Activated CD4-positive, alpha-beta T cell treated with anti-CD3 and anti-CD28 coated beads for 36 hours (primary cell): ENCODE measurements around the gene BACE2. TPM values are rescaled to one million over a fixed set of nuclear protein-coding genes. Genes with fewer than 3 reads are reported as not detected.
"Not testable (repeated sequence)": the region's sequence is repeated elsewhere in the genome, so short reads cannot be mapped to it uniquely, and the experiment has no call there.

Experiments used
- ATAC-seq: fragments of 200-7000 bp; cut with Tn5 transposase; one replicate; pipeline ENCODE4 v1.10.0; 2021; ENCODE audit warnings: mild to moderate bottlenecking, moderate library complexity
- CTCF ChIA-PET: fragments of 350-600 bp; sonication (Branson Sonifier 250); formaldehyde crosslinking; loops from one replicate; lab custom pipeline; 2021; ENCODE audit warnings: antibody characterized with exemption; lab: Charles Lee
- POLR2A ChIA-PET: fragments of 350-600 bp; sonication (Branson Sonifier 250); formaldehyde crosslinking; loops from one replicate; lab custom pipeline; 2021; ENCODE audit warnings: antibody characterized with exemption, inconsistent platforms; lab: Charles Lee
- DNase-seq: peaks from one replicate; pipeline ENCODE4 v3.0.0-alpha.2; 2020
- H3K27ac Mint-ChIP-seq: one replicate; pipeline ENCODE4 v1.8.0; 2021; ENCODE audit warnings: mixed read lengths
- H3K27me3 Mint-ChIP-seq: one replicate; pipeline ENCODE4 v1.8.0; 2021; ENCODE audit warnings: mixed read lengths
- H3K36me3 Mint-ChIP-seq: one replicate; pipeline ENCODE4 v1.8.0; 2021; ENCODE audit warnings: low read depth, mixed read lengths
- H3K4me1 Mint-ChIP-seq: one replicate; pipeline ENCODE4 v1.8.0; 2021; ENCODE audit warnings: mixed read lengths
- H3K4me3 Mint-ChIP-seq: one replicate; pipeline ENCODE4 v1.8.0; 2021; ENCODE audit warnings: mild to moderate bottlenecking, moderate library complexity, mixed read lengths
- H3K9me3 Mint-ChIP-seq: one replicate; pipeline ENCODE4 v1.8.0; 2021; ENCODE audit warnings: low read depth, mixed read lengths
- intact Hi-C, 2 experiments: fragments of 100-400 bp; cut with DNase I in 1 of 2; cut with micrococcal nuclease in 1 of 2; formaldehyde crosslinking; loops; one replicate each; pipeline versions ENCODE4 v1.14.2 to v1.15.1; 2022 to 2024; cut with DNase I, micrococcal nuclease
- total RNA-seq, 2 experiments: library from RNA; stranded (reverse); gene quantifications; one replicate each; pipeline ENCODE4 v1.2.3, GENCODE V29; 2021

Gene BACE2
- total RNA-seq, 2 experiments from 2014 or later, result 0.25 to 0.50 TPM

DNA sequence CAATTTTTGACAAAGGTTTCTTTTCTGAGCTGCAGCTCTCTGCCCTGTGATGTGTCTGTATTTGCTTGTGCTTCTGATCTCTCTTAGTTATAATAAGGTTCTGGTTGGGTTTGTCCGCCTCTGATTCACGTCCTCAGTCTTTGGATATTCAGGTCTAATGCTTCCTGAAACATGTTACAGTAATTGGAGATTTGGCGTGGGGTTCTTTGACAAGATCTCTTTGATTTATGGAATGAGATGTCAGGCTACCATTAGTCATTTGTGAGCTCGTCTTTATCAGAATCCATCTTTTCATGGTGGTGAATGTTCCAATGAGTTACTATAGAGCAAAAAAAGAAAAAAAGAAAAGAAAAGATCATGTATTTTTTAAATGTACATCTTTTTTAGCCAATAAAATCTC lies 62.5 kb downstream of the BACE2 start:
- H3K4me1 Mint-ChIP-seq, result peaks cover 6% of the 10 kb centered on the region

GRCh38 chr21:41231060-41231459 lies 63.1 kb downstream of the BACE2 start:
- POLR2A ChIA-PET, result no interaction called here
- CTCF ChIA-PET, result interaction anchor here (0.6 kb wide), 1 partner anchor 300 kb away, joined by 5 read pairs; no protein-coding TSS in a partner anchor
- peaks cover 12% of the 10 kb centered on the region for H3K27me3 Mint-ChIP-seq
- H3K4me1 Mint-ChIP-seq, result peaks cover 6% of the 10 kb centered on the region
- H3K4me3 Mint-ChIP-seq, result no peak overlapping the region
- no peaks in the 10 kb centered on the region for H3K9me3 Mint-ChIP-seq
- H3K36me3 Mint-ChIP-seq, result no peaks in the 10 kb centered on the region
- intact Hi-C loops, result no loop called here
- ATAC-seq (no peak), DNase-seq (no peak)
- H3K27ac Mint-ChIP-seq, result no peak overlapping the region

More for the DNA sequence above, 62.5 kb downstream of the BACE2 start:
- intact Hi-C loops, result no loop called here
- H3K27ac Mint-ChIP-seq, result no peak overlapping the region
- POLR2A ChIA-PET, result no interaction called here
- peaks cover 12% of the 10 kb centered on the region for H3K27me3 Mint-ChIP-seq
- ATAC-seq (no peak), DNase-seq (no peak)
- H3K9me3 Mint-ChIP-seq, result no peaks in the 10 kb centered on the region
- H3K4me3 Mint-ChIP-seq, result no peak overlapping the region
- CTCF ChIA-PET, result no interaction called here
- H3K36me3 Mint-ChIP-seq, result no peaks in the 10 kb centered on the region

DNA sequence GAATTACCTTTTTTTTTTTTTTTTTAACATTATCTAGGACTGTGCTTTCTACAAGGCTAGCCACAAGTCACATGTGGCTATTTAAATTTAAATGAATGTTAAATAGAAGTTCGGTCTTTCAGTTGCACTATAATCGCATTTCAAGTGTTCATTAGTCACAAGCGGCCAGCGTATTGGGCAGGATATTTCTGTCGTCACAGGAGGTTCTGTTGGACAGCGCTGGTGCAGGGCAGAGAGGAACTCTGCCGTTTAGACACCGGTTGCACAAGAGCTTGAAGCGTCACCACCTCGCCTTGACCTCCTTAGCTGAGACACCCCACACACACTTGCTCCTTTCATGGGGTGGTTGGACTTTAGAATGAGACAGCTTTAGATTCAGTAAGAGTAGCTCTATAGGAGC lies 64.1 kb downstream of the BACE2 start:
- no peak for ATAC-seq
- Mint-ChIP-seq H3K36me3 (no peaks in the 10 kb centered on the region), H3K27me3 (peaks cover 12% of the 10 kb centered on the region), H3K4me1 (peaks cover 6% of the 10 kb centered on the region), H3K9me3 (no peaks in the 10 kb centered on the region), H3K4me3 (no peak overlapping the region), H3K27ac (no peak overlapping the region)
- ChIA-PET CTCF (no interaction called here), POLR2A (no interaction called here)
- no peak for DNase-seq
- intact Hi-C loops, result no loop called here

DNA sequence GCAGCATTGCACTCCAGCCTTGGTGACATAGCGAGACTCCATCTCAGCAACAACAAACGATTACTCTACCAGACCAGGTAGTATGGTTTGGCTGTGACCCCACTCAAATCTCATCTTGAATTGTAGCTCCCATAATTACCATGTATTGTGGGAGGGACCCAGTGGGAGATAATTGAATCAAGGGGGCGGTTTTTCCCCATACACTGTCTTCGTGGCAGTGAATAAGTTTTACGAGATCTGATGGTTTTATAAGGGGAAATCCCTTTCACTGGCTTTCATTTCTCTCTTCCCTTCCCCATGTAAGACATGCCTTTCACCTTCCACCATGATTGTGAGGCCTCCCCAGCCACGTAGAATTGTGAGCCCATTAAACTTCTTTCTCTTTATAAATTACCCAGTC lies 66.0 kb downstream of the BACE2 start:
- H3K36me3 Mint-ChIP-seq, result no peaks in the 10 kb centered on the region
- intact Hi-C loops, result no loop called here
- DNase-seq, result no peak
- peaks cover 2% of the 10 kb centered on the region for H3K4me1 Mint-ChIP-seq
- CTCF ChIA-PET, result interaction anchor here (0.9 kb wide), 1 partner anchor 49 kb away, joined by 3 read pairs; no protein-coding TSS in a partner anchor
- POLR2A ChIA-PET, result no interaction called here
- peaks cover 10% of the 10 kb centered on the region for H3K27me3 Mint-ChIP-seq
- no peak overlapping the region for H3K4me3 Mint-ChIP-seq
- no peak overlapping the region for H3K27ac Mint-ChIP-seq
- peak; percentile 36 for ATAC-seq
- no peaks in the 10 kb centered on the region for H3K9me3 Mint-ChIP-seq

DNA sequence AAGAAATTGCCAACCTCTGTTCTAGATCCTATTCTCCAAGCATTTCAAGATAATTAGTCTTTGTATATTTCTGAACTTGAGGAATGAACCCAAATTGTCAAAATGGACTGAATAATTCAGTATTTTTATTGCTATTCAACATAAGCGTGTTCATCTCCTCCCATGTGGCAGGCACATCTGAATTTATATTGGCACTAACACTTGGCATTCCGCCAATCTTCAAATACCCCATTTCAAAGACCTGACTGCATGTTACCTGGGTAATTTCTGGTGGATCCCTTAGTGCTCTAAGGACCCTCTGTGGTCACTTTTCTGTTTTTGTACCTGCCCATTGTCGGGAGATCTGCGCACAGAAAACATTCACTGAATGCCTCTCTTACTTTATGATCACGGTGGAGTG lies 66.6 kb downstream of the BACE2 start:
- CTCF ChIA-PET, result no interaction called here
- intact Hi-C loops, result no loop called here
- POLR2A ChIA-PET, result no interaction called here
- no peak for DNase-seq
- H3K9me3 Mint-ChIP-seq, result no peaks in the 10 kb centered on the region
- H3K4me3 Mint-ChIP-seq, result no peak overlapping the region
- H3K27ac Mint-ChIP-seq, result no peak overlapping the region
- ATAC-seq, result no peak
- H3K4me1 Mint-ChIP-seq, result peaks cover 2% of the 10 kb centered on the region
- H3K36me3 Mint-ChIP-seq, result no peaks in the 10 kb centered on the region
- peaks cover 9% of the 10 kb centered on the region for H3K27me3 Mint-ChIP-seq

DNA sequence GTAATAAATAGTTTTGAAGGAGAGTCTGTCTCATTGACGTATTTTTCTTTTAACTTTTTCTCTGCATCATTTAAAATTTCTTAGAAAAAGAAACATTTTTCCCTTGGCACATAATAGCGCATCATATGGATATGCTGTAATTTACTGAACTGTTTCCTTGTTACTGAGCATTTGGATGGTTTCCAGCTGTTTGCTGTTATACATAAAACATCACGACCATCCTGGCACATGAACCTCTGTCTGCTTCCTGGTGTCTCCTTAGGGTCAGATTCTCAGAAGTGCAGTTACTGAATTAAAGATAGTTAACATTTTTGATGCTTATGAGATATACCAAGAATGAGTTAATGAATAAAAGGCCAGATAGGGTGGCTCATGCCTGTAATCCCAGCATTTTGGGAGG lies 67.2 kb downstream of the BACE2 start:
- intact Hi-C loops, result no loop called here
- Mint-ChIP-seq H3K27me3 (peaks cover 8% of the 10 kb centered on the region), H3K27ac (no peak overlapping the region), H3K4me1 (peaks cover 2% of the 10 kb centered on the region), H3K9me3 (no peaks in the 10 kb centered on the region), H3K36me3 (no peaks in the 10 kb centered on the region), H3K4me3 (no peak overlapping the region)
- ChIA-PET CTCF (no interaction called here), POLR2A (no interaction called here)
- ATAC-seq (no peak), DNase-seq (no peak)

DNA sequence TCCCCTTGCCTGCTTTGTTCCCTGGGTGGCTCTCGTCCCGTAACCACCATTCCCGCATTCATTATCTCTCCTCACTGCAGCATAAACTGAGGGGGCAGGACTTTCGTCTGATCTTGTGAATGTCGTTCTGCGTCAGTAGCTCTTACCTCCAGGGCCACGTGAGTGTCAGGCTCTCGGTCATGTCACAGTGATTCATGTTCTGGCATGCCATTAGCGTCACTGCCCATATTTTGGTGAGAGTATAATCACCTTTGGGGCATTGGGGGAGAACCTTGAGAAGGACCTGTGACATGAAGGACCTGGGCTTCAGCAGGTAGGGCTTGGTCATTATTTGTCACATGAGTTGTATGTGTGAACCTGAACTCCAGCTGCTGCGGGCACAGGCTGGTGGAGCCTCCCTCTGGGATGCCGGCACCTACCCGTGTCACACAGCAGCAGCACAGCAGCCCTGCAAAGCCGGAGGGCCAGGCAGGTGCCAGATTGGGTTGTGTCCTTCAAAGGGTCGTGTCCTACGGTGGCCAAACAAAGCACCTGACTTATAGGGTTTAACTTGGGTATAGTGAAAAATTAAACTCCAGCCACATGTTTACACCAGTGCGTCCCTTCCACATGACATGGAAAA lies 68.5 kb downstream of the BACE2 start:
- H3K27me3 Mint-ChIP-seq, result peaks cover 8% of the 10 kb centered on the region
- no peak overlapping the region for H3K4me3 Mint-ChIP-seq
- DNase-seq, result no peak
- ChIA-PET CTCF (no interaction called here), POLR2A (no interaction called here)
- intact Hi-C loops, result no loop called here
- no peak for ATAC-seq
- H3K36me3 Mint-ChIP-seq, result no peaks in the 10 kb centered on the region
- H3K27ac Mint-ChIP-seq, result no peak overlapping the region
- H3K9me3 Mint-ChIP-seq, result no peaks in the 10 kb centered on the region
- peaks cover 2% of the 10 kb centered on the region for H3K4me1 Mint-ChIP-seq

DNA sequence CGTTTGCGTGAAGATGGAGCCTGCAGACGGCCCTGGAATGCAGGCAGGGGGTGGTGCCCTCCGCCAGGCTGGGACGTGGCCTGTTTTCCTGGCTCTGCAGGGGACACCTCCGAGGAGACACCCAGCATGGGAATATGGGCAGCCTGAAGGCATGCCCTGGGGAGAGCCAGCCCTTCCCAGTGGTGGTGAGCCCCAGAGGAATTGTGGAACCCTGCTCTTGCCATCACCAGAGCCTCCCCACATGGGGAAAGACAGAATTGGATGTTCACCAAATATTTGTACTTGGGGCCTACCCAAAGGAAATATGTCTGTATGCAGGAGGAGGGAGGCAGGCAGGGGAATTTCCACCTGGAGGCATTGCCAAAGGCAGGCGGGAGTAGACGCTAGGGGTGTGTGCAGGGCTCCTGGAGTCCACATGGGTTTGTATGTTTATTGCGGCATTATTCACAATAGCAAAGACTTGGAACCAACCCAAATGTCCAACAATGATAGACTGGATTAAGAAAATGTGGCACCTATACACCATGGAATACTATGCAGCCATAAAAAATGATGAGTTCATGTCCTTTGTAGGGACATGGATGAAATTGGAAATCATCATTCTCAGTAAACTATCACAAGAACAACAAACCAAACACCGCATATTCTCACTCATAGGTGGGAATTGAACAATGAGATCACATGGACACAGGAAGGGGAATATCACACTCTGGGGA lies 70.3 kb downstream of the BACE2 start:
- DNase-seq, ATAC-seq, H3K36me3 Mint-ChIP-seq, H3K4me1 Mint-ChIP-seq, H3K27ac Mint-ChIP-seq, H3K9me3 Mint-ChIP-seq, H3K4me3 Mint-ChIP-seq, intact Hi-C loops, POLR2A ChIA-PET, H3K27me3 Mint-ChIP-seq: not testable (repeated sequence)
- CTCF ChIA-PET, result interaction anchor here (0.6 kb wide), 1 partner anchor 48 kb away, joined by 3 read pairs; no protein-coding TSS in a partner anchor

DNA sequence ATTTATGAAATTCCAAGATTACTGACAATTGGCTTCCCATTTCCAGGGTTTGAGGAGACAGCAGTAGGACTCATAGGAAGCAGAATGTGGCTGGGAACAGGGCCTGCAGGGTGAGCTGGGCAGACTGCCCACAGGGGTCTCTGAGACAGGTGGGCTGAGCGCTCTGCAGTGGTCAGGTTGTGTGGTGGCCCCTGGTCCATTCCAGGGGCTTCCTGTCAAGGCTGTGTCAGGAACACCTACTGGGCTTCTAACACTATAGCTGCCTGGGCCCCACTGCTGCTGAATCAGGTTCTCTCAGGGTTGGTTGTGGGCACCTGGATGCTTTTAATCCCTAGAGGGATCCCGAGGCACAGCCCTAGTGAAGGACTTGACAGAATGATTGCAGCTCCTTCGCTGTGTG lies 72.1 kb downstream of the BACE2 start:
- H3K27me3 Mint-ChIP-seq, result no peaks in the 10 kb centered on the region
- no peaks in the 10 kb centered on the region for H3K4me1 Mint-ChIP-seq
- H3K9me3 Mint-ChIP-seq, result no peaks in the 10 kb centered on the region
- no peak overlapping the region for H3K4me3 Mint-ChIP-seq
- DNase-seq (no peak), ATAC-seq (no peak)
- ChIA-PET CTCF (no interaction called here), POLR2A (no interaction called here)
- no peak overlapping the region for H3K27ac Mint-ChIP-seq
- no peaks in the 10 kb centered on the region for H3K36me3 Mint-ChIP-seq
- intact Hi-C loops, result no loop called here

DNA sequence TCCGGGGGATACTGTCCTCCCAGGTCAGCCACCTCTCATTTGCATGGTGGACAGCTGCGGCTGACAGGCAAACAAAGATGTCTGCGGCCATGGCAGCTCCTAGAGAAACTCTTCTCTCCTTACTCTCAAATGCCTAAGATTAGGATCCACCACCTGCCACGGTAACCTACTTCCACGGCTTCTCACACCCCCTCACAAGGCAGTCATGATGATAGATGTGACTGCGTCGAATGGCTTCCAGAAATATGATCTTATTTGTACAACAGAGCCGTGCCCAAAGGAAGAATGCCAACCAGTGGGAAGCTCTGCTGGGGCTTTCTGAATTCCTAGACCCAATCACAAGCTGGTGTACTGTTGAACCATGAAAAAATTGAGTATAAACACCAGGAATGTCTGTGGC lies 73.4 kb downstream of the BACE2 start:
- no peak overlapping the region for H3K27ac Mint-ChIP-seq
- POLR2A ChIA-PET, result no interaction called here
- no peaks in the 10 kb centered on the region for H3K36me3 Mint-ChIP-seq
- DNase-seq (no peak), ATAC-seq (no peak)
- CTCF ChIA-PET, result interaction anchor here (0.6 kb wide), 1 partner anchor 87 kb away, joined by 3 read pairs; no protein-coding TSS in a partner anchor
- intact Hi-C loops, result no loop called here
- H3K4me1 Mint-ChIP-seq, result no peaks in the 10 kb centered on the region
- H3K27me3 Mint-ChIP-seq, result no peaks in the 10 kb centered on the region
- no peaks in the 10 kb centered on the region for H3K9me3 Mint-ChIP-seq
- H3K4me3 Mint-ChIP-seq, result no peak overlapping the region

DNA sequence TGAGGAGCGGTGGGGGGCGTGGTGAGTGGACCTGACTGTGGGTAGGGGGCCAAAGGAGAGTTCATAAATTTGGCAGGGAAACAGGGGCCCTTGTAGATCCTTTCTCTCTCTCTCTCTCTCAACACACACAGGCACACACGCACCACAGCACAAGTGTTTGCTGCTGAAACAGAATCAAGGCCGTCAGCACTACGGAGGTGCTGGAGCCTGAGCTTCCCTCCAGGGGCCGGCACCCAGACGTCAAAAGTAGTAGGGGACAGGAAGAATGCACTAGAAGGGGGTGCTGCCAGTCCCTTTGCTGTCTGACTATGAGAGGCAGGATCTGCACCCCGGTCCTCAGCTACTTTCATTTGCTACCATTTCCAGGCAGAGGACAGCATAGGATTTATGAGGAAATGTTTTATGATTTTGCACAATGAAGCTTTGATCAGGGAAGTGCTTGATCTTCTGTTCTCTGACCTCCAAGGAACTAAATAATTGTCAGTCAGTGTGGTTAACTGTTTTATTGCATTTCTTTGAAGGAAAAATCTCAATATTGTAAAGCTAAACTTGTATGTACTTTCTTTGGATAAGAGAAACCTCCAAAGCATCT lies 74.4 kb downstream of the BACE2 start:
- DNase-seq (no peak), ATAC-seq (no peak)
- Mint-ChIP-seq H3K9me3 (no peaks in the 10 kb centered on the region), H3K27me3 (no peaks in the 10 kb centered on the region), H3K4me3 (no peak overlapping the region), H3K36me3 (no peaks in the 10 kb centered on the region), H3K27ac (no peak overlapping the region), H3K4me1 (no peaks in the 10 kb centered on the region)
- CTCF ChIA-PET, result no interaction called here
- POLR2A ChIA-PET, result no interaction called here
- intact Hi-C loops, result no loop called here

DNA sequence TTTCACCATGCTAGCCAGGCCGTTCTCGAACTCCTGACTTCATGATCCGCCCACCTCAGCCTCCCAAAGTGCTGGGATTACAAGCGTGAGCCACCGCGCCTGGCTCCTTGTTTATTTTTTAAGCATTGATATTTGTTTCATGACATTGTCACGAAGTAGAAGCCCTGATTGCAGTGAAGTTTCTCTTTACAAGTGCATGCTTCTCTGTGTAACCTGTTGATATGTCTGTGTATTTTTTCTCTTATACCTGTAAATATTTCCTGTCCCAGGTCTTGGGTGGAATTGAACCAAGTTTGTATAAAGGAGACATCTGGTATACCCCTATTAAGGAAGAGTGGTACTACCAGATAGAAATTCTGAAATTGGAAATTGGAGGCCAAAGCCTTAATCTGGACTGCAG lies 75.1 kb downstream of the BACE2 start:
- ChIA-PET POLR2A (no interaction called here), CTCF (no interaction called here)
- no peaks in the 10 kb centered on the region for H3K9me3 Mint-ChIP-seq
- no peaks in the 10 kb centered on the region for H3K36me3 Mint-ChIP-seq
- DNase-seq (no peak), ATAC-seq (no peak)
- intact Hi-C loops, result no loop called here
- no peak overlapping the region for H3K27ac Mint-ChIP-seq
- H3K27me3 Mint-ChIP-seq, result no peaks in the 10 kb centered on the region
- H3K4me1 Mint-ChIP-seq, result no peaks in the 10 kb centered on the region
- H3K4me3 Mint-ChIP-seq, result no peak overlapping the region
